ENCODE results near the gene EHD2. TPM values are rescaled to one million over a fixed set of nuclear protein-coding genes. Genes with fewer than 3 reads are reported as not detected.

EHD2 gene
- total and polyA plus RNA-seq, 2 of the 4 experiments (the other 2 are of a cell fraction) = 35.3 to 181 TPM

GRCh38 chr19:47757617-47758442 is 44.6 kb downstream of the EHD2 start:
- ATAC-seq (ENCODE audit: low read depth) (no peak), DNase-seq (no peak)
- in situ Hi-C loops (cut with MboI; ENCODE audit: low sequenced_read_pairs) (no loop called here), intact Hi-C loops (cut with micrococcal nuclease) (no loop called here), dilution Hi-C loops (cut with HindIII; ENCODE audit: low sequenced_read_pairs, unreplicated experiment) (no loop called here)
- no peak overlapping the region for H3K56ac ChIP-seq (ENCODE audit: extremely low read depth, insufficient read depth, low read length)
- no peak overlapping the region for H2BK20ac ChIP-seq (ENCODE audit: low read depth, low read length)
- no peak overlapping the region for H3K27ac ChIP-seq (ENCODE audit: insufficient read depth, low read length)
- TF ChIP-seq MXI1 (IDR thresholded peaks at IDR 0.05; ENCODE audit: borderline replicate concordance, low read depth, low read length) (no peak), FOS (IDR thresholded peaks at IDR 0.05; ENCODE audit: low read depth, low read length) (no peak), RCOR1 (IDR thresholded peaks at IDR 0.05; ENCODE audit: insufficient replicate concordance, low read length) (no peak), MAFK (IDR thresholded peaks at IDR 0.05; ENCODE audit: low read depth, low read length) (no peak), MAZ (IDR thresholded peaks at IDR 0.05; ENCODE audit: borderline replicate concordance, low read depth, low read length) (no peak), BHLHE40 (IDR thresholded peaks at IDR 0.05; ENCODE audit: low read depth, low read length) (no peak), CEBPB (IDR thresholded peaks at IDR 0.05; ENCODE audit: low read depth, low read length) (no peak), NFE2L2 (IDR thresholded peaks at IDR 0.05; ENCODE audit: low read depth, low read length) (no peak), RAD21 (IDR thresholded peaks at IDR 0.05; ENCODE audit: low read length) (no peak), POLR2A (IDR thresholded peaks at IDR 0.05; ENCODE audit: low read depth, low read length) (no peak), SMC3 (IDR thresholded peaks at IDR 0.05; ENCODE audit: low read depth, low read length) (no peak), CHD1 (IDR thresholded peaks at IDR 0.05; ENCODE audit: low read depth, low read length) (no peak)
- TF ChIP-seq, protein P1, sequence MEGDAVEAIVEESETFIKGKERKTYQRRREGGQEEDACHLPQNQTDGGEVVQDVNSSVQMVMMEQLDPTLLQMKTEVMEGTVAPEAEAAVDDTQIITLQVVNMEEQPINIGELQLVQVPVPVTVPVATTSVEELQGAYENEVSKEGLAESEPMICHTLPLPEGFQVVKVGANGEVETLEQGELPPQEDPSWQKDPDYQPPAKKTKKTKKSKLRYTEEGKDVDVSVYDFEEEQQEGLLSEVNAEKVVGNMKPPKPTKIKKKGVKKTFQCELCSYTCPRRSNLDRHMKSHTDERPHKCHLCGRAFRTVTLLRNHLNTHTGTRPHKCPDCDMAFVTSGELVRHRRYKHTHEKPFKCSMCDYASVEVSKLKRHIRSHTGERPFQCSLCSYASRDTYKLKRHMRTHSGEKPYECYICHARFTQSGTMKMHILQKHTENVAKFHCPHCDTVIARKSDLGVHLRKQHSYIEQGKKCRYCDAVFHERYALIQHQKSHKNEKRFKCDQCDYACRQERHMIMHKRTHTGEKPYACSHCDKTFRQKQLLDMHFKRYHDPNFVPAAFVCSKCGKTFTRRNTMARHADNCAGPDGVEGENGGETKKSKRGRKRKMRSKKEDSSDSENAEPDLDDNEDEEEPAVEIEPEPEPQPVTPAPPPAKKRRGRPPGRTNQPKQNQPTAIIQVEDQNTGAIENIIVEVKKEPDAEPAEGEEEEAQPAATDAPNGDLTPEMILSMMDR (conservative IDR thresholded peaks at IDR 0.05; ENCODE audit: low read depth, low read length) = no peak
- H3K14ac ChIP-seq (replicated peaks; ENCODE audit: low read depth, low read length) = no peak overlapping the region
- ChIA-PET CTCF (no interaction called here), POLR2A (ENCODE audit: unreplicated experiment) (no interaction called here)
- H2AK5ac ChIP-seq (ENCODE audit: low read depth, low read length) = no peak overlapping the region
- H3K4me2 ChIP-seq (ENCODE audit: low read depth, low read length) = no peak overlapping the region
- no peaks in the 10 kb centered on the region; a peak in 1 of 4 replicates for H3K79me1 ChIP-seq (ENCODE audit: low read depth in 1 of 2, low read length in 2 of 2)
- no peaks in the 10 kb centered on the region for H3K9me1 ChIP-seq (ENCODE audit: insufficient read depth, low read length)
- H3K9me3 ChIP-seq (ENCODE audit: control insufficient read depth, insufficient read depth, low read length) = no peaks in the 10 kb centered on the region
- H3K4ac ChIP-seq (ENCODE audit: low read depth, low read length) = no peak overlapping the region
- WGBS, 2 experiments (ENCODE audit: extremely low coverage in 2 of 2, insufficient read length in 1 of 2) = 80% methylated on average over 4 of the region's 14 CpGs; no CpG with 5 or more reads in 1 of the 2 experiments
- no peak overlapping the region for H4K5ac ChIP-seq (ENCODE audit: low read depth, low read length)
- H3K36me3 ChIP-seq (ENCODE audit: control insufficient read depth, insufficient read depth, low read length) = peaks cover 58% of the 10 kb centered on the region
- H3K18ac ChIP-seq (ENCODE audit: low read depth, low read length) = no peak overlapping the region
- H3K23ac ChIP-seq (ENCODE audit: low read depth, low read length) = no peak overlapping the region
- H3K27me3 ChIP-seq (ENCODE audit: control insufficient read depth, insufficient read depth, low read length) = no peaks in the 10 kb centered on the region
- H3K4me1 ChIP-seq (ENCODE audit: control insufficient read depth, insufficient read depth, low read length) = no peaks in the 10 kb centered on the region
- no peak overlapping the region for H4K8ac ChIP-seq (ENCODE audit: low read depth in 2 of 2, low read length in 2 of 2)
- no peak overlapping the region for H2AFZ ChIP-seq (replicated peaks; ENCODE audit: low read length, poor library complexity)
- H2BK5ac ChIP-seq (ENCODE audit: low read depth, low read length, poor library complexity, severe bottlenecking) = no peak overlapping the region
- H3K4me3 ChIP-seq (ENCODE audit: insufficient read depth, low read depth, low read length) = no peak overlapping the region
- H2BK120ac ChIP-seq (ENCODE audit: low read depth, low read length) = no peak overlapping the region
- BruUV-seq (replicated peaks) = no TSS peak
- no peaks in the 10 kb centered on the region for H4K20me1 ChIP-seq (ENCODE audit: insufficient read depth, low read length)
- H2BK15ac ChIP-seq (ENCODE audit: low read depth, low read length) = no peak overlapping the region
- H3K9ac ChIP-seq (ENCODE audit: low read depth, low read length) = no peak overlapping the region
- H2AK9ac ChIP-seq (replicated peaks; ENCODE audit: low read depth, low read length, poor library complexity) = no peak overlapping the region
- H4K91ac ChIP-seq (ENCODE audit: insufficient read depth, low read depth, low read length) = no peak overlapping the region

All from IMR-90 (cell line).